SK-N-SH (cell line): ENCODE data around the gene TTYH3.

ENCODE experiments used
- CHD2 ChIP-seq: fragments of 150-350 bp; IDR thresholded peaks from 2 replicates; pipeline ENCODE4 v1.6.1; 2018; ENCODE audit warnings: low read length; ENCODE audit not compliant: partially characterized antibody
- EZH2phosphoT487 ChIP-seq: fragments of 200-600 bp; sonication (generic); IDR thresholded peaks from 2 replicates; pipeline ENCODE4 v1.6.1; 2017; ENCODE audit warnings: low read depth, mixed run types, mild to moderate bottlenecking, antibody characterized with exemption, moderate library complexity, borderline replicate concordance
- FOXJ3 ChIP-seq: sonication (generic); formaldehyde crosslinking; IDR thresholded peaks from 2 replicates; pipeline ENCODE4 v1.5.1; 2020; ENCODE audit warnings: mild to moderate bottlenecking, missing genetic modification reagents
- JUND ChIP-seq: IDR thresholded peaks from 2 replicates; pipeline ENCODE4 v1.4.0; 2012
- POLR2AphosphoS5 ChIP-seq: IDR thresholded peaks from 2 replicates; pipeline ENCODE4 v1.6.1; 2012; ENCODE audit warnings: low read depth, low read length
- RAD21 ChIP-seq: IDR thresholded peaks from 2 replicates; pipeline ENCODE4 v1.6.1; 2012; ENCODE audit warnings: mild to moderate bottlenecking, low read length
- RXRA ChIP-seq: IDR thresholded peaks from 2 replicates; pipeline ENCODE4 v1.4.0; 2012; ENCODE audit warnings: low read depth, mild to moderate bottlenecking, borderline replicate concordance
- TEAD4 ChIP-seq: IDR thresholded peaks from 2 replicates; pipeline ENCODE4 v1.4.0; 2012; ENCODE audit warnings: mild to moderate bottlenecking, borderline replicate concordance; ENCODE audit not compliant: insufficient read depth
- TF ChIP-seq, protein P1 (sequence below): fragments of 200-600 bp; sonication (generic); IDR thresholded peaks from 2 replicates; pipeline ENCODE4 v1.6.1; 2017; ENCODE audit warnings: antibody characterized with exemption, mild to moderate bottlenecking, moderate library complexity

DNA sequence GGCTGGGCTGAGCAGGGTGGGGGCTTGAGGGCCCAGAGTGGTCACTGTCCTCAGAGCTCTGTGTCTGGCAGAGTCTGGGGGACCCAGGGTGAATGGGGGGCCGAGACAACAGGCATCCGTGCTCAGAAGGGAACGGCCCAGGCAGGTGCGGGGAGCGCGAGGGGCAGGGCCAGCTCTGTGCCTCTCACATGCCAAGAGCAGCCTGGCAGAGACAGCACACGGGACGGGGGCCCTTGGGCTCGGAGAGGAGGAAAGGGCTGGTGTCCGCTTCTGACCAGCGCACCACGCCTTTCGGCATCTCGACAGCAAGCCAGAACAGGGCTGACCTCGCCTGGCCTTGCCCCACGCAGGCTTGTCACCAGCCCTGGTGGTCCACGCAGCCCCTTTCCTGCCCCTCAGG is 69.6 kb downstream of the TTYH3 start:
- TF ChIP-seq RXRA (no peak), POLR2AphosphoS5 (no peak), CHD2 (no peak), RAD21 (no peak), JUND (no peak), EZH2phosphoT487 (no peak), TEAD4 (no peak), FOXJ3 (CRISPR knock-in tag) (no peak)
- TF ChIP-seq, protein P1, sequence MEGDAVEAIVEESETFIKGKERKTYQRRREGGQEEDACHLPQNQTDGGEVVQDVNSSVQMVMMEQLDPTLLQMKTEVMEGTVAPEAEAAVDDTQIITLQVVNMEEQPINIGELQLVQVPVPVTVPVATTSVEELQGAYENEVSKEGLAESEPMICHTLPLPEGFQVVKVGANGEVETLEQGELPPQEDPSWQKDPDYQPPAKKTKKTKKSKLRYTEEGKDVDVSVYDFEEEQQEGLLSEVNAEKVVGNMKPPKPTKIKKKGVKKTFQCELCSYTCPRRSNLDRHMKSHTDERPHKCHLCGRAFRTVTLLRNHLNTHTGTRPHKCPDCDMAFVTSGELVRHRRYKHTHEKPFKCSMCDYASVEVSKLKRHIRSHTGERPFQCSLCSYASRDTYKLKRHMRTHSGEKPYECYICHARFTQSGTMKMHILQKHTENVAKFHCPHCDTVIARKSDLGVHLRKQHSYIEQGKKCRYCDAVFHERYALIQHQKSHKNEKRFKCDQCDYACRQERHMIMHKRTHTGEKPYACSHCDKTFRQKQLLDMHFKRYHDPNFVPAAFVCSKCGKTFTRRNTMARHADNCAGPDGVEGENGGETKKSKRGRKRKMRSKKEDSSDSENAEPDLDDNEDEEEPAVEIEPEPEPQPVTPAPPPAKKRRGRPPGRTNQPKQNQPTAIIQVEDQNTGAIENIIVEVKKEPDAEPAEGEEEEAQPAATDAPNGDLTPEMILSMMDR, result no peak
